Measurements from ENCODE around the gene CLDN34. TPM values are rescaled to one million over a fixed set of nuclear protein-coding genes. Genes with fewer than 3 reads are reported as not detected.

The CLDN34 gene
- total RNA-seq, 2 donors from 2014 or later: not detected

DNA sequence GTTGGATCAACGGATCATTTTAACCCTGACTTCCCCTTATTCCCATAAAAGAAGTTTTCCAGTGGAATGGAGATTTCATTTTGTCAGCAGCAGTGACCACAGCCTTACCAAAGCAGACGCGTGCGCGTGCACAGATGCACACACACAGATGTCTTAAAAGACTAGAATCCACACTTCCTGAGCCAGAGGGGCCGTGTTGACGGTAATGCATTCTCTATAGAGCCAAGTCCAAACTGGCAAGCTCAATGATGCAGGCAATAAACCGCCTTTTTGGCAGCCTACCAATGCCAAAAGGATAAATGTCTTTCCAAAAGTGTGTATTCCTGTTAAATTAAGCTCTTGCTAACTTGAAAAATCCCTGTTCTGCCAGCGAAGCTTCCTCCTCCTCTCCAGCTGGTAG, 18.8 kb upstream of the CLDN34 start:
- Mint-ChIP-seq H3K4me1 (no peaks in the 10 kb centered on the region), H3K27ac (no peak overlapping the region), H3K4me3 (no peak overlapping the region), H3K36me3 (ENCODE audit: low read depth) (no peaks in the 10 kb centered on the region), H3K27me3 (peaks cover 10% of the 10 kb centered on the region), H3K9me3 (no peaks in the 10 kb centered on the region)
- no peak for ATAC-seq (replicated peaks)

DNA sequence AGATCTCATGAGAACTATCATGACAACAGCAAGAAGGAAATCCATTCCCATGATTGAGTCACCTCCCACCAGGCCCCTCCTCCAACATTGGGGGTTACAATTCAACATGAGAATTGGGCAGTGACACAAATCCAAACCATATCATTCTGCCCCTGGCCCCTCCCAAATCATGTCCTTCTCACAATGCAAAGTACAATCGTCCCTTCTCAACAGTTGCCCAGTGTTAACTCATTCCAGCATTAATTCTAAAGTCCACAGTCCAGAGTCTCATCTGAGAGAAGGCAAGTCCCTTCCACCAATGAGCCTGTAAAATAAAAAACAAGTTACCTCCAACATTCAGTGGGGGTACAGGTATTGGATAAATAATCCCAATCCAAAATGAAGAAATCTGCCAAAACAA, 14.9 kb upstream of the CLDN34 start:
- Mint-ChIP-seq H3K4me1 (no peaks in the 10 kb centered on the region), H3K4me3 (no peak overlapping the region), H3K36me3 (ENCODE audit: low read depth) (no peaks in the 10 kb centered on the region), H3K27ac (no peak overlapping the region), H3K27me3 (peaks cover 8% of the 10 kb centered on the region), H3K9me3 (no peaks in the 10 kb centered on the region)
- no peak for ATAC-seq (replicated peaks)

DNA sequence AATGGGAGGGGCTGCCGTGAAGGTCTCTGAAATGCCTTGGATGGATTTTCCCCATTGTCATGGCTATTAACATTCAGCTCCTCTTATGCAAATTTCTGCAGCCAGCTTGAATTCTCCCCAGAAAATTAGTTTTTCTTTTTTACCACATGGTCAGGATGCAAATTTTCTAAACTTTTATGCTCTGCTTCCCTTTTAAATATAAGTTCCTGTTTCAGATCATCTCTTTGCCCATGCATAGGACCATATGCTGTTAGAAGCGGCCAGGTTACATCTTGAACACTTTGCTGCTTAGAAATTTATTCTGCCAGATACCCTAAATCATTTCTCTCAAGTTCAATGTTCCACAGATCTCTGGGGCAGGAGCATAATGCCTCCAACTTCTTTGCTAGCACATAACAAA, 13.8 kb upstream of the CLDN34 start:
- Mint-ChIP-seq H3K4me1 (no peaks in the 10 kb centered on the region), H3K27me3 (peaks cover 8% of the 10 kb centered on the region), H3K4me3 (no peak overlapping the region), H3K36me3 (ENCODE audit: low read depth) (no peaks in the 10 kb centered on the region), H3K9me3 (no peaks in the 10 kb centered on the region), H3K27ac (no peak overlapping the region)
- no peak for ATAC-seq (replicated peaks)

DNA sequence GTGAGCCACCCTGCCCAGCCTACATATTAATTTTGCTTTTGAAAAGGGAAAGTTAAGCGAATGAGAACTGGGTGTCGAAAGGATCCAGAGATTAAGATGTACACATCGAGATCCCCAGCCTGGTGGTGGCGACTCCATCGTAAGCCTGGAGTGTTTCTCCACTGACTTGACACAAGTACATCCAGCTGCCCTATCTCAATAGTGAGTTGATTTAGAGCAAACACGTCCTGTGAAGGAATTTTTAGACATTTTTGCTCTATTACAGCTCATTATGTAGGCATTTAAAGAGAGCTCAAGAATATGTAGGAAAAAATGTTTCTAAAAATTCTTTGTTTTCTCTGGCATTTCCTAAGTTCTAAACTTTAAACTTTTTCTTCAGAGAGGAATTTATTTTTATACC, 11.7 kb upstream of the CLDN34 start:
- no peak overlapping the region for H3K4me3 Mint-ChIP-seq
- H3K36me3 Mint-ChIP-seq (ENCODE audit: low read depth): no peaks in the 10 kb centered on the region
- no peaks in the 10 kb centered on the region for H3K9me3 Mint-ChIP-seq
- H3K27ac Mint-ChIP-seq: no peak overlapping the region
- H3K27me3 Mint-ChIP-seq: peaks cover 10% of the 10 kb centered on the region
- no peak for ATAC-seq (replicated peaks)
- H3K4me1 Mint-ChIP-seq: no peaks in the 10 kb centered on the region

DNA sequence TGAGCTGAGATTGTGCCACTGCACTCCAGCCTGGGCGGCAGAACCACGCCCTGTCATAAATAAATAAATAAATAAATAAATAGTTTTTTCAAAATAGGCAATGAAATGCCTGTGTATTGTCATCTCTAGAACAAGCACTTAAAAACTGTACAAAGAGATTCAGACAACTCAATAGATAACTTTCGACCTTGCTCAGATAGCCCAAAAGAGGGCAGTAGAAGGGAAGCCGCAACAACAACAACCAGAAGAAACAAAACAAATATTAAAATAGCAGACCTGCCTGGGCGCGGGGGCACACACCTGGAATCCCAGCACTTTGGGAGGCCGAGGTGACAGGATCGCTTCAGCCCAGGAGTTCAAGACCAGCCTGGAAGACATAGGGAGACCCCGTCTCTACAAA, 9.4 kb upstream of the CLDN34 start:
- no peaks in the 10 kb centered on the region for H3K4me1 Mint-ChIP-seq
- H3K27ac Mint-ChIP-seq: no peak overlapping the region
- no peak for ATAC-seq (replicated peaks)
- no peaks in the 10 kb centered on the region for H3K36me3 Mint-ChIP-seq (ENCODE audit: low read depth)
- H3K9me3 Mint-ChIP-seq: no peaks in the 10 kb centered on the region
- no peak overlapping the region for H3K4me3 Mint-ChIP-seq
- H3K27me3 Mint-ChIP-seq: peaks cover 13% of the 10 kb centered on the region

DNA sequence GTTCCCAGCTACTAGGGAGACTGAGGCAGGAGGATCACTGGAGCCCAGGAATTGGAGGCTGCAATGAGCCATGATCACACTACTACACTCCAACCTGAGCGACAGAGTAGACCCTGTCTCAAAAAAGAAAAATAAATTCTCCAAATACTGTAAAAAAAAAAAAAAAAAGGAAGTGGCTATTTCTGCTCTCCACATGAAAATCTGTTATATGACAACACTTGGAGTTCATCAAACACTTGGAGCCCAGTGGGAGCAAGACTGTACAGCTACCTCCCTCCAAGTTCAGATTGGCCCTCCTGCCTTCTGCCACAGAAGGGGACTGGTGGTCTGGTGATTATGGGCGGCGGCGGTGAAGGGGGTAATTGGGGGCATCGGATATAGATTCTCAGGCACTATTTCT, 9.0 kb upstream of the CLDN34 start:
- H3K27ac Mint-ChIP-seq: no peak overlapping the region
- H3K4me3 Mint-ChIP-seq: no peak overlapping the region
- H3K4me1 Mint-ChIP-seq: no peaks in the 10 kb centered on the region
- H3K36me3 Mint-ChIP-seq (ENCODE audit: low read depth): no peaks in the 10 kb centered on the region
- H3K27me3 Mint-ChIP-seq: peaks cover 13% of the 10 kb centered on the region
- H3K9me3 Mint-ChIP-seq: no peaks in the 10 kb centered on the region
- no peak for ATAC-seq (replicated peaks)

DNA sequence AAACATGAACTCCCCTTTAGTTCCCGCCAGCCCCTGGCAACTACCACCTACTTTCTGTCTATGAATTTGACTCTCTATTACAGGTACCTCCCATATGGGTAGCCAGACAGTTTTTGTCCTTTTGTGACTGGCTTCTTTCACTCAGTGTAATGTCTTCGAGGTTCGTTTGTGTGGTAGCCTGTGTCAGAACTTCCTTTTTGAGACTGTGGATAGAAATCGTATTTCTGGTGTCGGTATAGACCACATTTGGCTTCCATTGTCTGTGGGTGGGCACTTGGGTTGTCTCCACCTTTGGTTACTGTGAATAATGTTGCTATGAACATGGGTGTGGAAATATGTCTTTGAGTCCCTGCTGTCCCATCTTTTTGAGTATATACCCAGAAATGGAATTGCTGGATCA, 5.4 kb upstream of the CLDN34 start:
- Mint-ChIP-seq H3K27ac (no peak overlapping the region), H3K9me3 (no peaks in the 10 kb centered on the region), H3K27me3 (peaks cover 19% of the 10 kb centered on the region), H3K36me3 (ENCODE audit: low read depth) (no peaks in the 10 kb centered on the region), H3K4me3 (no peak overlapping the region), H3K4me1 (no peaks in the 10 kb centered on the region)
- ATAC-seq (replicated peaks): no peak

DNA sequence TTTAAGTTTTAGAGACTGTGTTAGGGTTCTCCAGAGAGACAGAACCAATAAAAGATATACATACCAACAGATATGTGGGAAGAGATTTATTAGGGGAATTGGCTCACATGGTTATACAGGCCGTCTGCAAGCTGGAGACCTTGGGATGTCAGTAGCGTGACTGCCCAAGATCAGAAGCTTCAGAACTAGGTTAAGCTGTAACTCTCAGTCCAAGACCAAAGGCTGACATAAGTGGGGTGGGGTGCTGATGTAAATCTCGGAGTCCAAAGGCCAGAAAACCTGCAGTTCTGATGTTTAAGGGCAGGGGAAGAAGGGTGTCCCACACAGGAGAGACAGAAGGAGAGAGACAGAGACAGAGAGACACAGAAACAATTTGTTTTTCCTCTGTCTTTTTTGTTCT, 10.5 kb downstream of the CLDN34 start:
- Mint-ChIP-seq H3K36me3 (ENCODE audit: low read depth) (no peaks in the 10 kb centered on the region), H3K4me1 (no peaks in the 10 kb centered on the region), H3K27ac (no peak overlapping the region), H3K9me3 (no peaks in the 10 kb centered on the region), H3K27me3 (no peaks in the 10 kb centered on the region), H3K4me3 (no peak overlapping the region)
- no peak for ATAC-seq (replicated peaks)

DNA sequence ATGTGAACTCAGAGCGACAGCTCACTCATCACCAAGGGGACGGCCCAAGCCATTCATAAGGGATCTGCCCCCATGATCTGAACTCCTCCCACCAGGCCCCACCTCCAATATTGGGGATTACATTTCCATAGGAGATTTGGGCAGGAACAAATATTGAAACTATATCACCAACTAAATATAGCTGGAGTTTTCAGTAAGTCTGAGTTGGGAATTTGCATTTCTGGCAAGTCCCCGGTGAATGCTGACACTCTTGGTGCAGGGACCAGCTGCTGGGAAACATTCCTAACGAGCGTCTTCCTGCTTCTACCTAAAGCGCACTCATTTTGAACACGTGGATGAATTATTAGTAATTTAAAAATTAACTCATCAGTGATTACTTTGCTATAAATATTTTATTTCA, 13.2 kb downstream of the CLDN34 start:
- no peak for ATAC-seq (replicated peaks)
- Mint-ChIP-seq H3K36me3 (ENCODE audit: low read depth) (no peaks in the 10 kb centered on the region), H3K4me1 (no peaks in the 10 kb centered on the region), H3K4me3 (no peak overlapping the region), H3K27ac (no peak overlapping the region), H3K9me3 (no peaks in the 10 kb centered on the region), H3K27me3 (no peaks in the 10 kb centered on the region)

DNA sequence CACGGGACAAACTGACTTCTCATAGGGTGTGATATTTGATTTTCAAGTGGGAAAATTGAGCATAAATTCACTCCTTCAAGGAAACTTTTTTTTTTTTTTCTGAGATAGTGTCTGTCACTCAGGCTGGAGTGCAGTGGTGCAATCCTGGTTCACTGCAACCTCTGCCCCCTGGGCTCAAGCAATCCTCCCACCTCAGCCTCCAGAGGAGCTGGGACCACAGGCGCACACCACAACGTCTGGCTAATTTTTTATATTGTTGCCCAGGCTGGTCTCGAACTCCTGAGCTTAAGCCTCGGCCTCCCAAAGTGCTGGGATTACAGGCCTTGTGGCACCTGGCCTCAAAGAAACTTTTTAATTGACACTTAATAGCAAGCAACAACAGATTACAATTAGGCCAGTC, 13.8 kb downstream of the CLDN34 start:
- Mint-ChIP-seq H3K27me3 (no peaks in the 10 kb centered on the region), H3K36me3 (ENCODE audit: low read depth) (no peaks in the 10 kb centered on the region), H3K4me3 (no peak overlapping the region), H3K9me3 (no peaks in the 10 kb centered on the region), H3K27ac (no peak overlapping the region), H3K4me1 (no peaks in the 10 kb centered on the region)
- ATAC-seq (replicated peaks): no peak

DNA sequence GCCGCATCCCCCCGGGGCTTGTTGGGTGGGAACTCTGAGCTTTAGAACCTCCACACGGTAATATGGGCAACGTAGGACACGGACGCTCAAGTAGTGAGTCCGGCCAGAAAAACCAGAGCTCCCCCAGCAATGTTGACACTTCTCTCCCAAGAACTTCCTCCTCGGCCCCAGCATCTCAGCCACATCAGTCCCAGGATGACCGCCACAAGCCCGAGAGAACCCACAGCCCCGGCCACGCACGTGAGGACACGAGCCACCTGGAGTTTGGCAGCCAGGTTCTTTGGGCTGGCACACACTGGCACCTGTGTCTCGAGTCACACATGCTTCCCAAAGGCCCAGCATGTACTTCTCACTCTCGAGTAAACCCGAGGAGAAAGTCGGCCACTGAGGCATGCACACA, 16.3 kb downstream of the CLDN34 start:
- Mint-ChIP-seq H3K9me3 (no peaks in the 10 kb centered on the region), H3K27me3 (no peaks in the 10 kb centered on the region), H3K36me3 (ENCODE audit: low read depth) (no peaks in the 10 kb centered on the region), H3K4me3 (no peak overlapping the region), H3K27ac (no peak overlapping the region), H3K4me1 (no peaks in the 10 kb centered on the region)
- no peak for ATAC-seq (replicated peaks)

DNA sequence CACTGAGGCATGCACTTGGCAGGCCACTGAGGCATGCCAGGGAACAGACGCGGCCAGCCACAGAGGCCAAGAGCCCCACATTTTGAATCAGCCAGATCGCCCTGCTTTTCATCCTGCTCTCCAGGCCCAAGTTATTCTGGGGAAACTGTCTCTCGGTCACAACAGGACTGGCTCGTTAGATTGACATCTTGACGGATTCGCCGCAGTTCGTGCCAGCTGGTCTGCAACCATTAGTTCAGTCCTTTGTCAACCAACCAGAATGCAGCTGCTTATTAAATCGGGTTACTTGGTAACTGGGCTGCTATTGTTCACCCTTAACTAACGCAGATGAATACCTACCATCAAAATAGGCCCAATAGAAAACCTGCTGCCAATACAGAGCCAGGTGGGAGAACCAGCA, 16.7 kb downstream of the CLDN34 start:
- no peaks in the 10 kb centered on the region for H3K4me1 Mint-ChIP-seq
- H3K4me3 Mint-ChIP-seq: no peak overlapping the region

DNA sequence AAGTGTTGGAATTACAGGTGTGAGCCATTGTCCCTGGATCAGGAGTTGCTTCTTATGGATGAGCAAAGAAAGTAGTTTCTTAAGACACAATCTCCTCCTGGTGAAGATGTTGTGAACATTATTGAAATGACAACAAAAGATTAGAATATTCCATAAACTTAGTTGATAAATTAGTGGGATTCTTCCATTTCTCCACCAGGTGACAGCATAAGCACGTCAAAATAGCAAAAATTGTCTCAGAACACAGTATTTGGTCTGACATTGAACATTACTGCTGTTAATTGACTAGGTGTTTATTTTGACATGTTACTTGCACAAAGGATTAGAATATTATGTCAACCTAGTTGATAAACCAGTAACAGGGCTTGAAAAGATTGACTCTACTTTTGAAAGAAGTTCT, 21.6 kb downstream of the CLDN34 start:
- H3K36me3 Mint-ChIP-seq (ENCODE audit: low read depth): no peaks in the 10 kb centered on the region
- H3K4me1 Mint-ChIP-seq: no peaks in the 10 kb centered on the region
- no peaks in the 10 kb centered on the region for H3K9me3 Mint-ChIP-seq
- no peak for ATAC-seq (replicated peaks)
- H3K4me3 Mint-ChIP-seq: no peak overlapping the region
- H3K27ac Mint-ChIP-seq: no peak overlapping the region
- no peaks in the 10 kb centered on the region for H3K27me3 Mint-ChIP-seq

More for the DNA sequence above, 16.7 kb downstream of the CLDN34 start:
- Mint-ChIP-seq H3K27ac (no peak overlapping the region), H3K9me3 (no peaks in the 10 kb centered on the region), H3K27me3 (no peaks in the 10 kb centered on the region), H3K36me3 (ENCODE audit: low read depth) (no peaks in the 10 kb centered on the region)
- ATAC-seq (replicated peaks): no peak

DNA sequence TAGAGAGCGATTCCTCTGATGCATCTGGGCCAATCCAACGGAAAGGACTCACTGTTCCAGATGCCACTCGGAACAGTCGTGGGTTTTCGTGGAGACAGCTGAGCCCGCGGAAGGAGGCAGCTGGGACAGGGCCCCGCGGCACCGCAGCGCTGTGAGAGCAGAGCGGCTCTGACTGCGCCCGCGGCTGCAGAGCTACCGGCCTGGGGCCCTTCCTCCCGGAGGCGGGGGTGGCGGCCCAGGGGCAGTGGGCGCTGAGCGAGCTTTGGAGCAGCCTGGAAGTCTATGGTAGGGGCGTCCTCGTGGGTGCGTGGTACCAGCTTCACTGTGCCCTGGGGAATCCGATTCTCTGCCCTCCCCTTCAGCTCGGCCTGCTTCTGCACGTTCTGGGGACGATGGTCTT, 24.9 kb downstream of the CLDN34 start:
- Mint-ChIP-seq H3K4me1 (no peaks in the 10 kb centered on the region), H3K27ac (no peak overlapping the region), H3K4me3 (no peak overlapping the region), H3K36me3 (ENCODE audit: low read depth) (no peaks in the 10 kb centered on the region), H3K27me3 (no peaks in the 10 kb centered on the region), H3K9me3 (no peaks in the 10 kb centered on the region)
- ATAC-seq (replicated peaks): no peak

DNA sequence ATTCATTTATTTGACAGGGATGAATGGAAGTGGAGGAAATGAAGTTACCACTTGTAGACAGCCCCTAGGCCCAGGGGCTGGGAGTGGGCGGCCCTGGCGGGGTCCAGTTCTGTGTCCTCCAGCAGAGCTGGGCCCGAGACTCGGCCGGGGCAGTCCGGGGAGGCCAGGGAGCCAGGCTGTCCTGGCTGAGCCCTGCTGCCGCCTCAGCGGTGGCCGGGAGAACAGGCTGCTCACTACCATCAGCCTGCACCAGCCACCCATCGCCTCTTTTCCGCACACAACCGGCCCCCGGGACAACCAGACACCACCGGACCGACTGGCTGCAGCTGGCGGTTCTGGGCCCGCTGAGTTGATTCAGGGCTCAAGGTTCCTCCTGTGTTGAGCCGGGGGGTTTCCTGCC, 25.6 kb downstream of the CLDN34 start:
- Mint-ChIP-seq H3K4me3 (no peak overlapping the region), H3K9me3 (no peaks in the 10 kb centered on the region)
- no peak for ATAC-seq (replicated peaks)

DNA sequence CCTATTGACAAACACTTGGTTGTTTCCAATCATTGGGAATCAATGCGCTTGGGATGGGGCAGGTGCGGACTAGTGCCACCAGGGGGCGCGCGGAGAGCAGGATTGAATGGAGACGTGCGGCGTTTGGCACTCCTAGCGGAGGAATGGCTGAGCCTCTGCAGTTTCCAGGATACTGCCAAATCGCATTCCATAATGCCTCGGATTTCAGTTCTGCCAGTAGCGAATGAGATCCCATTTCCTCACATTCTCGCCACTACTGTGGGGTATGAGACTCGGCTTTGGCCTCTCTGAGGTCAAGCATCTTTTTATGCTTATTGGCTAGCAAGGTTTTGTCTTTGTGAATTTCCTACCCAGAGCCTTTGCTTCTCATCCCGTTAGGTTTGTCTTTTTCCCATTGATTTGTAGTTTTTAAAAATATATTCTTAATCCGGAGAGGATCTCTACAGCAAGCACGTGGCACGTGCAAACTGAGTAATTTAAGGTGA, 28.7 kb downstream of the CLDN34 start:
- H3K4me1 Mint-ChIP-seq: no peaks in the 10 kb centered on the region
- no peaks in the 10 kb centered on the region for H3K9me3 Mint-ChIP-seq
- peak; percentile 39 for ATAC-seq (replicated peaks)
- no peak overlapping the region for H3K27ac Mint-ChIP-seq
- no peaks in the 10 kb centered on the region for H3K27me3 Mint-ChIP-seq
- peak overlapping the region; percentile 56 for H3K4me3 Mint-ChIP-seq
- H3K36me3 Mint-ChIP-seq (ENCODE audit: low read depth): no peaks in the 10 kb centered on the region

More for the DNA sequence above, 25.6 kb downstream of the CLDN34 start:
- H3K4me1 Mint-ChIP-seq: no peaks in the 10 kb centered on the region
- no peaks in the 10 kb centered on the region for H3K27me3 Mint-ChIP-seq
- H3K27ac Mint-ChIP-seq: no peak overlapping the region
- no peaks in the 10 kb centered on the region for H3K36me3 Mint-ChIP-seq (ENCODE audit: low read depth)

Data from activated T-helper 17 cell treated with anti-CD3 and anti-CD28 coated beads, Interleukin-2, amount 50 U/mL, for 72 hours (primary cell).